ENCODE results near the gene EPN2. TPM values are rescaled to one million over a fixed set of nuclear protein-coding genes. Genes with fewer than 3 reads are reported as not detected.
"Not testable (repeated sequence)": the region's sequence is repeated elsewhere in the genome, so short reads cannot be mapped to it uniquely, and the experiment has no call there.

The EPN2 gene
- total RNA-seq = 45.4 TPM
- 18.0 TPM for polyA plus RNA-seq (ENCODE audit: insufficient read depth, low read depth, low replicate concordance)
- long read RNA-seq, donor 1, transcript EPN2-221 (3 exons, 309 nt) = major isoform, 15 of 23 reads
- long read RNA-seq, donor 1, partial matches to known transcripts = 7 of 23 reads
- long read RNA-seq, donor 1, other reads (novel, unspliced or antisense) = 0 of 23 reads
- long read RNA-seq, donor 2, full-length matches to known transcripts = 10 of 35 reads
- long read RNA-seq, donor 2, partial matches to known transcripts = 5 of 35 reads
- long read RNA-seq, donor 2, other reads (novel, unspliced or antisense) = 20 of 35 reads
- long read RNA-seq, donor 3, full-length matches to known transcripts = 16 of 16 reads
- long read RNA-seq, donor 3, partial matches to known transcripts = 0 of 16 reads
- long read RNA-seq, donor 3, other reads (novel, unspliced or antisense) = 0 of 16 reads
- long read RNA-seq, donor 4, full-length matches to known transcripts = 13 of 68 reads
- long read RNA-seq, donor 4, partial matches to known transcripts = 22 of 68 reads
- long read RNA-seq, donor 4, other reads (novel, unspliced or antisense) = 33 of 68 reads
- long read RNA-seq, donor 5 = 0 reads
- long read RNA-seq, donor 6, full-length matches to known transcripts = 4 of 4 reads
- long read RNA-seq, donor 6, partial matches to known transcripts = 0 of 4 reads
- long read RNA-seq, donor 6, other reads (novel, unspliced or antisense) = 0 of 4 reads
- long read RNA-seq, donor 7, full-length matches to known transcripts = 7 of 32 reads
- long read RNA-seq, donor 7, partial matches to known transcripts = 3 of 32 reads
- long read RNA-seq, donor 7, other reads (novel, unspliced or antisense) = 22 of 32 reads
- long read RNA-seq, donor 8, full-length matches to known transcripts = 10 of 10 reads
- long read RNA-seq, donor 8, partial matches to known transcripts = 0 of 10 reads
- long read RNA-seq, donor 8, other reads (novel, unspliced or antisense) = 0 of 10 reads
- long read RNA-seq, donor 9, partial matches to known transcripts = 0 of 4 reads
- long read RNA-seq, donor 9, other reads (novel, unspliced or antisense) = 0 of 4 reads
- long read RNA-seq, donor 10, transcript EPN2-221 (3 exons, 309 nt) = major isoform, 10 of 13 reads
- long read RNA-seq, donor 10, partial matches to known transcripts = 0 of 13 reads
- long read RNA-seq, donor 10, other reads (novel, unspliced or antisense) = 0 of 13 reads

GRCh38 chr17:19237139-19237388 is at the start of gene EPN2:
TSS of gene EPN2 (plus strand) at chr17:19237366. CDS start at chr17:19283120, 45,754 bp downstream.
- H3K27me3 ChIP-seq (ENCODE audit: control insufficient read depth, insufficient read depth, low read length); FAIRE-seq; H3K9me3 ChIP-seq (ENCODE audit: control insufficient read depth in 2 of 3, insufficient read depth in 1 of 3, low read length in 3 of 3); intact Hi-C loops (cut with DNase I); H3K4me1 ChIP-seq (ENCODE audit: control insufficient read depth in 2 of 3, insufficient read depth in 2 of 3, low read depth in 1 of 3, low read length in 3 of 3); H3K36me3 ChIP-seq (ENCODE audit: control insufficient read depth in 2 of 3, insufficient read depth in 3 of 3, low read length in 3 of 3): not testable (repeated sequence)
- peak within 1 kb of the TSS; percentile 69 to 87 for H3K27ac ChIP-seq (ENCODE audit: low read depth in 2 of 2, low read length in 2 of 2)
- peak within 1 kb of the TSS; percentile 67 to 85 (median 77) for H3K4me3 ChIP-seq (ENCODE audit: low read length in 3 of 3)
- H3K9ac ChIP-seq (ENCODE audit: low read length in 3 of 3) = peak within 1 kb of the TSS; percentile 61 to 91 (median 91)
- peak; percentile 50 to 88 (median 79) for DNase-seq

- peak; percentile 7 for TF ChIP-seq CTCF (IDR thresholded peaks at IDR 0.05; ENCODE audit: borderline replicate concordance, extremely low read depth, insufficient read depth)
- H3K4me3 ChIP-seq (ENCODE audit: low read length in 3 of 3); H3K4me1 ChIP-seq (ENCODE audit: control insufficient read depth in 2 of 3, insufficient read depth in 2 of 3, low read depth in 1 of 3, low read length in 3 of 3); H3K9ac ChIP-seq (ENCODE audit: low read length in 3 of 3); H3K9me3 ChIP-seq (ENCODE audit: control insufficient read depth in 2 of 3, insufficient read depth in 1 of 3, low read length in 3 of 3); H3K36me3 ChIP-seq (ENCODE audit: control insufficient read depth in 2 of 3, insufficient read depth in 3 of 3, low read length in 3 of 3); intact Hi-C loops (cut with DNase I); DNase-seq; FAIRE-seq; H3K27ac ChIP-seq (ENCODE audit: low read depth in 2 of 2, low read length in 2 of 2); H3K27me3 ChIP-seq (ENCODE audit: control insufficient read depth, insufficient read depth, low read length): not testable (repeated sequence)
These were observed 49.0 kb upstream of the EPN2 start for GRCh38 chr17:19187883-19188869.

GRCh38 chr17:19188870-19189708 is 48.1 kb upstream of the EPN2 start:
- FAIRE-seq; H3K27me3 ChIP-seq (ENCODE audit: control insufficient read depth, insufficient read depth, low read length); H3K9ac ChIP-seq (ENCODE audit: low read length in 3 of 3); H3K4me3 ChIP-seq (ENCODE audit: low read length in 3 of 3); DNase-seq; H3K27ac ChIP-seq (ENCODE audit: low read depth in 2 of 2, low read length in 2 of 2); intact Hi-C loops (cut with DNase I); H3K4me1 ChIP-seq (ENCODE audit: control insufficient read depth in 2 of 3, insufficient read depth in 2 of 3, low read depth in 1 of 3, low read length in 3 of 3); H3K9me3 ChIP-seq (ENCODE audit: control insufficient read depth in 2 of 3, insufficient read depth in 1 of 3, low read length in 3 of 3); H3K36me3 ChIP-seq (ENCODE audit: control insufficient read depth in 2 of 3, insufficient read depth in 3 of 3, low read length in 3 of 3): not testable (repeated sequence)

GRCh38 chr17:19189781-19190405 is 47.3 kb upstream of the EPN2 start:
- H3K36me3 ChIP-seq (ENCODE audit: control insufficient read depth in 2 of 3, insufficient read depth in 3 of 3, low read length in 3 of 3); intact Hi-C loops (cut with DNase I); H3K9me3 ChIP-seq (ENCODE audit: control insufficient read depth in 2 of 3, insufficient read depth in 1 of 3, low read length in 3 of 3); H3K27me3 ChIP-seq (ENCODE audit: control insufficient read depth, insufficient read depth, low read length); H3K4me3 ChIP-seq (ENCODE audit: low read length in 3 of 3); H3K27ac ChIP-seq (ENCODE audit: low read depth in 2 of 2, low read length in 2 of 2); DNase-seq; H3K9ac ChIP-seq (ENCODE audit: low read length in 3 of 3); FAIRE-seq; H3K4me1 ChIP-seq (ENCODE audit: control insufficient read depth in 2 of 3, insufficient read depth in 2 of 3, low read depth in 1 of 3, low read length in 3 of 3): not testable (repeated sequence)

- H3K4me3 ChIP-seq (ENCODE audit: low read length in 3 of 3) = peak overlapping the region in 1 of 3 donors; percentile 17
- H3K9me3 ChIP-seq (ENCODE audit: control insufficient read depth in 2 of 3, insufficient read depth in 1 of 3, low read length in 3 of 3); H3K27me3 ChIP-seq (ENCODE audit: control insufficient read depth, insufficient read depth, low read length); FAIRE-seq; H3K9ac ChIP-seq (ENCODE audit: low read length in 3 of 3); H3K27ac ChIP-seq (ENCODE audit: low read depth in 2 of 2, low read length in 2 of 2); H3K36me3 ChIP-seq (ENCODE audit: control insufficient read depth in 2 of 3, insufficient read depth in 3 of 3, low read length in 3 of 3); H3K4me1 ChIP-seq (ENCODE audit: control insufficient read depth in 2 of 3, insufficient read depth in 2 of 3, low read depth in 1 of 3, low read length in 3 of 3); intact Hi-C loops (cut with DNase I): not testable (repeated sequence)
- peak in 1 of 5 donors; percentile 51 for DNase-seq
These were observed 40.6 kb upstream of the EPN2 start for GRCh38 chr17:19196382-19197204.

Measured in kidney (tissue), 22 donors.